Loucy (cell line): ENCODE data around the gene ARHGAP10.
"Not testable (repeated sequence)": the region's sequence is repeated elsewhere in the genome, so short reads cannot be mapped to it uniquely, and the experiment has no call there.

ENCODE experiments used
- H2AFZ ChIP-seq: fragments of 200-600 bp; sonication (generic); 2 replicates; pipeline ENCODE4 v1.6.0; 2016; ENCODE audit warnings: antibody characterized with exemption, mild to moderate bottlenecking, low read length, moderate library complexity
- H3F3A ChIP-seq: fragments of 200-600 bp; 2 replicates; pipeline ENCODE4 v1.6.0; 2016; ENCODE audit warnings: antibody characterized with exemption, low read depth, mild to moderate bottlenecking
- H3K27me3 ChIP-seq: fragments of 200-600 bp; sonication (generic); 2 replicates; pipeline ENCODE4 v1.6.1; 2014; ENCODE audit warnings: low read length, mild to moderate bottlenecking; ENCODE audit not compliant: insufficient read depth, poor library complexity, severe bottlenecking
- H3K36me3 ChIP-seq: fragments of 200-600 bp; sonication (generic); 2 replicates; pipeline ENCODE4 v1.6.1; 2016; ENCODE audit warnings: low read length; ENCODE audit not compliant: insufficient read depth
- H3K4me1 ChIP-seq: fragments of 200-600 bp; sonication (generic); 2 replicates; pipeline ENCODE4 v1.5.1; 2014; ENCODE audit warnings: low read length, mild to moderate bottlenecking; ENCODE audit not compliant: insufficient read depth, poor library complexity, severe bottlenecking
- H3K4me2 ChIP-seq: fragments of 200-600 bp; sonication (generic); 2 replicates; pipeline ENCODE4 v1.6.0; 2014; ENCODE audit warnings: antibody characterized with exemption, low read length, low read depth, mild to moderate bottlenecking; ENCODE audit not compliant: poor library complexity, severe bottlenecking
- H3K4me3 ChIP-seq: fragments of 200-600 bp; sonication (generic); 2 replicates; pipeline ENCODE4 v1.5.1; 2014; ENCODE audit warnings: low read length, mild to moderate bottlenecking, mixed read lengths; ENCODE audit not compliant: poor library complexity, severe bottlenecking
- H3K79me2 ChIP-seq: fragments of 200-600 bp; sonication (generic); 2 replicates; pipeline ENCODE4 v1.6.1; 2014; ENCODE audit warnings: low read length; ENCODE audit not compliant: insufficient read depth
- H3K9ac ChIP-seq: fragments of 200-600 bp; sonication (generic); 2 replicates; pipeline ENCODE4 v1.6.0; 2014; ENCODE audit warnings: mild to moderate bottlenecking, low read depth, low read length, moderate library complexity; ENCODE audit not compliant: poor library complexity, severe bottlenecking
- H3K9me2 ChIP-seq: fragments of 200-600 bp; sonication (generic); replicated peaks from 2 replicates; pipeline ENCODE4 v1.6.1; 2016; ENCODE audit warnings: low read depth, low read length, mixed read lengths
- H3K9me3 ChIP-seq: fragments of 200-600 bp; sonication (generic); 2 replicates; pipeline ENCODE4 v1.6.1; 2014; ENCODE audit warnings: mild to moderate bottlenecking, antibody characterized with exemption, low read length, low read depth; ENCODE audit not compliant: insufficient read depth
- H4K20me1 ChIP-seq: fragments of 200-600 bp; sonication (generic); 2 replicates; pipeline ENCODE4 v1.6.0; 2014; ENCODE audit warnings: antibody characterized with exemption, low read length, mild to moderate bottlenecking; ENCODE audit not compliant: insufficient read depth, poor library complexity, severe bottlenecking
- CTCF ChIP-seq: fragments of 200-600 bp; sonication (generic); conservative IDR thresholded peaks from 2 replicates; pipeline ENCODE4 v1.5.1; 2014; ENCODE audit warnings: mild to moderate bottlenecking, antibody characterized with exemption, low read length
- EZH2phosphoT487 ChIP-seq: fragments of 200-600 bp; IDR thresholded peaks from 2 replicates; pipeline ENCODE4 v1.6.1; 2018; ENCODE audit warnings: antibody characterized with exemption, mild to moderate bottlenecking, moderate library complexity, borderline replicate concordance

ARHGAP10 gene

DNA sequence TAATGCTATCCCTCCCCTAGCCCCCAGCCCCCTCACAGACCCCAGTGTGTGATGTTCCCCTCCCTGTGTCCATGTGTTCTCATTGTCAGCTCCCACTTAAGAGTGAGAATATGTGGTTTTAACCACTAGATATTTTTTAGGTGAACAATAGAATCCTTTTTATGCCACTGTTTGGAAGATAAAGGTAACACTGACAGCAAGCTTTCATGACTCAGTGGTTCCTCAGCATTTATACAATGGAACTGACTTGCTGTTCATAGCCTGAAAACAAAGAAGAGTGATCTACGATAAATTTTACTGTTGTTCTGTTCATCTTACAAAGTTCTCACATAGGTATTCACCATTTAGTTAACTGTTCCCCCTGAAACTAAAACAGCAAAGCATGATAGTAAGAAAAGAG lies 147.8 kb downstream of the ARHGAP10 start:
- H3F3A ChIP-seq = no peaks in the 10 kb centered on the region
- no peak overlapping the region for H2AFZ ChIP-seq
- no peak overlapping the region for H3K4me2 ChIP-seq
- H3K79me2 ChIP-seq = no peaks in the 10 kb centered on the region
- H4K20me1 ChIP-seq = no peaks in the 10 kb centered on the region
- H3K27me3 ChIP-seq = no peaks in the 10 kb centered on the region
- H3K9me3 ChIP-seq = no peaks in the 10 kb centered on the region
- H3K4me3 ChIP-seq = no peak overlapping the region
- H3K4me1 ChIP-seq = no peaks in the 10 kb centered on the region
- no peak overlapping the region for H3K9ac ChIP-seq
- TF ChIP-seq EZH2phosphoT487 (no peak), CTCF (no peak)
- H3K36me3 ChIP-seq = peaks cover 27% of the 10 kb centered on the region; the same call in 1 of the 2 replicates
- H3K9me2 ChIP-seq = no peaks in the 10 kb centered on the region

DNA sequence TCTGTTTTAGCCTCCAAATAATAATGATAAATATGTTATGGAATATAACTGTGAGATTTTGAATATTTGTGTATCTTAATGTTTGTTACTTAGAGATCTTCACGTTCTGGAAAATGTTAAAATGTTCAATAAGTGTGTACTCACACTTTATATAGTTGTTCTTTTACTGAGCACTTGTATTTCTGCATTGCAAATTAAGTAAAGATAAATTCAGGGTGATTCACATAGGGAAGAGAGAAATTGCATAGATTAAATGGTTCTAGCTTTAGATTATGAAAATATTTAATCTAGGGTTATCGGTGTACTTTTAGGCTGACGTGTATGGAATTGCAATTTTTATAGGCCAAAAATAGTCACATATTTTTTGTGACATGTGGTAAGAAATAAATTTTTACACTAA lies 148.6 kb downstream of the ARHGAP10 start:
- Histone ChIP-seq H3K4me3 (no peak overlapping the region), H3K4me1 (no peaks in the 10 kb centered on the region), H3F3A (no peaks in the 10 kb centered on the region), H3K79me2 (no peaks in the 10 kb centered on the region), H3K27me3 (no peaks in the 10 kb centered on the region), H3K9ac (no peak overlapping the region), H2AFZ (no peak overlapping the region), H3K36me3 (peaks cover 22% of the 10 kb centered on the region; the same call in 1 of the 2 replicates), H4K20me1 (no peaks in the 10 kb centered on the region), H3K9me3 (0 out of 2 replicates have a peak, but pooled peaks cover under 1% of the 10 kb centered on the region), H3K9me2 (no peaks in the 10 kb centered on the region), H3K4me2 (no peak overlapping the region)
- no peak for TF ChIP-seq CTCF
- no peak for TF ChIP-seq EZH2phosphoT487

DNA sequence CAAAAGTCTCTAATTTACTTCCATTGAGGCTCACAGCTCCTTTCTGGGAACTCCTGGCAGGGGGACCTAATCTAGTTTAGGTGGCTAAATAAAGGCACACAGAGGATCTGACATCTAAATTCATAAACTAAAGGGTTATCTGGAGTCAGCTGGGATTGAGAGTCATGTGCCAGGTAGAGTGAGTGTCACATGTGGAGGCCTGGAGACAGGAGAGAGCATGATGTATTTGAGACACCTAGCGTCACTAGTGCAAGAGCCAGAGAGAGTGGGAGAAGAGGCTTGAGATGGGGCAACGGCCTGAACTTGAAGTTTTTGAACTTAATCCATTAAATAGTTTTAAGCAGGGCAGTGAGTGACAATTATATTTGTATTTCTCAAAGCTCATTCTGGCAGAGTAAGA lies 152.6 kb downstream of the ARHGAP10 start:
- Histone ChIP-seq H3K36me3 (peaks cover 11% of the 10 kb centered on the region; the same call in 1 of the 2 replicates), H3K9me3 (0 out of 2 replicates have a peak, but pooled peaks cover 3% of the 10 kb centered on the region), H3K4me3 (no peak overlapping the region), H3F3A (no peaks in the 10 kb centered on the region), H3K9ac (no peak overlapping the region), H3K79me2 (no peaks in the 10 kb centered on the region), H3K4me1 (no peaks in the 10 kb centered on the region), H3K9me2 (no peaks in the 10 kb centered on the region), H4K20me1 (no peaks in the 10 kb centered on the region), H2AFZ (no peak overlapping the region), H3K27me3 (no peaks in the 10 kb centered on the region), H3K4me2 (no peak overlapping the region)
- TF ChIP-seq EZH2phosphoT487 (no peak), CTCF (no peak)

DNA sequence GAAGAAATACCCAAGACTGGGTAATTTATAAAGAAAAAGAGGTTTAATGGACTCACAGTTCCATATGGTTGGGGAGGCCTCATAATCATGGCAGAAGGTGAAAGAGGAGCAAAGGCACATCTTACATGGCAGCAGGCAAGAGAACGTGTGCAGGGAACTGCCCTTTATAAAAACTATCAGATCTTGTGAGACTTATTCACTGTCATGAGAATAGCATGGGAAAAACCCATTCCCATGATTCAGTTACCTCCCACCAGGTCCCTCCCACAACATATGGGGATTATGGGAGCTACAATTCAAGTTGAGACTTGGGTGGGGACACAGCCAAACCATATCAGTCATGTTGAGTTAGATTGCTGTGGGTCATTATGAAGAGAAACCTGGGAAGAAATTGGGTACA lies 153.3 kb downstream of the ARHGAP10 start:
- H3K9ac ChIP-seq, H3K4me1 ChIP-seq, H4K20me1 ChIP-seq, H3K79me2 ChIP-seq, H3K4me3 ChIP-seq, H3K9me2 ChIP-seq, H3K27me3 ChIP-seq, H2AFZ ChIP-seq, H3F3A ChIP-seq, H3K9me3 ChIP-seq, H3K4me2 ChIP-seq: not testable (repeated sequence)
- H3K36me3 ChIP-seq = peaks cover 11% of the 10 kb centered on the region; the same call in 1 of the 2 replicates
